Neural crest cell (in vitro differentiated cells): ENCODE results near the gene KLF1. TPM values are rescaled to one million over a fixed set of nuclear protein-coding genes. Genes with fewer than 3 reads are reported as not detected.
A peak's percentile ranks its signal among the peaks of the same experiment; 100 is the strongest.

Experiments
- DNase-seq: peaks from one replicate; pipeline ENCODE4 v3.0.0; 2021; ENCODE audit warnings: low read depth, mixed read lengths, low spot score
- H3K27ac Mint-ChIP-seq: one replicate; pipeline ENCODE4 v1.8.0; 2021; ENCODE audit warnings: mild to moderate bottlenecking, mixed read lengths; ENCODE audit not compliant: unreplicated experiment
- H3K27me3 Mint-ChIP-seq: 2 replicates; pipeline ENCODE4 v1.8.0; 2021; ENCODE audit warnings: low read depth, mild to moderate bottlenecking, mixed read lengths
- H3K36me3 Mint-ChIP-seq: 2 replicates; pipeline ENCODE4 v1.8.0; 2021; ENCODE audit warnings: low read depth, mild to moderate bottlenecking, mixed read lengths
- H3K4me1 Mint-ChIP-seq: 2 replicates; pipeline ENCODE4 v1.8.0; 2021; ENCODE audit warnings: mixed read lengths
- H3K4me3 Mint-ChIP-seq: one replicate; pipeline ENCODE4 v1.8.0; 2021; ENCODE audit warnings: mild to moderate bottlenecking, mixed read lengths
- H3K9me3 Mint-ChIP-seq: 2 replicates; pipeline ENCODE4 v1.8.0; 2021; ENCODE audit warnings: mixed read lengths
- microRNA-seq: library from miRNA; unstranded; fragments of <30 nt; microRNA quantifications from one replicate; pipeline ENCODE4, GENCODE V29; 2020
- total RNA-seq: library from RNA; stranded (reverse); gene quantifications from 2 replicates; pipeline ENCODE4 v1.2.1, GENCODE V29; 2021
- TF ChIP-seq, protein P1 (sequence below): fragments of 200-600 bp; sonication (generic); conservative IDR thresholded peaks from 2 replicates; pipeline ENCODE4 v1.5.0; 2021; ENCODE audit warnings: antibody characterized with exemption, mild to moderate bottlenecking

The KLF1 gene
- total RNA-seq, 1 donor from 2014 or later: not detected

DNA sequence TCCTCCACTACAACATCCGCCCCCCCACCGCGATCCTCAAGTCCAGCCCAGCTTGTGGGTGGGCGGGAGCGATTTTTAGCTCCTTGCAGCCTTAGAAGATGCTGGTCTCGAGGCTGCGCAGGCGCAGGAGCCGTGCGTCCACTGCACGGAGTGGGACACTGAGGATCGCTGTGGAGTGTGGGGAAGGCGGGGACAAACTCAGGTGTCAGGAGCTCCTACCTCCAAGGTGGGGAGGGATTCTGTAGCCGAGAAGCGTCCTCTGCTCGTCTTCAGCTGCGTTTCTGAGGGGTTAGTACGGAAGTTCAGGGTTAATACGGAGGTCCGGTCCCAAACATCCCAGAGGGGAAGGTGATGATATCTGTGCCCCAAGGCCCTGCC lies 52.4 kb downstream of the KLF1 start, which contains the start of gene RTBDN:
TSS of gene RTBDN (minus strand) at position 14 of the 378 bp plus-strand sequence. CDS start 4,600 bp downstream, outside the sequence.
- Mint-ChIP-seq H3K9me3 (no peaks in the 10 kb centered on the region), H3K27me3 (peaks cover 89% of the 10 kb centered on the region), H3K4me3 (peak within 1 kb of the TSS; percentile 76), H3K4me1 (peaks cover 30% of the 10 kb centered on the region), H3K36me3 (no peaks in the 10 kb centered on the region), H3K27ac (no peak within 1 kb of the TSS)
- DNase-seq: no peak
- TF ChIP-seq, protein P1, sequence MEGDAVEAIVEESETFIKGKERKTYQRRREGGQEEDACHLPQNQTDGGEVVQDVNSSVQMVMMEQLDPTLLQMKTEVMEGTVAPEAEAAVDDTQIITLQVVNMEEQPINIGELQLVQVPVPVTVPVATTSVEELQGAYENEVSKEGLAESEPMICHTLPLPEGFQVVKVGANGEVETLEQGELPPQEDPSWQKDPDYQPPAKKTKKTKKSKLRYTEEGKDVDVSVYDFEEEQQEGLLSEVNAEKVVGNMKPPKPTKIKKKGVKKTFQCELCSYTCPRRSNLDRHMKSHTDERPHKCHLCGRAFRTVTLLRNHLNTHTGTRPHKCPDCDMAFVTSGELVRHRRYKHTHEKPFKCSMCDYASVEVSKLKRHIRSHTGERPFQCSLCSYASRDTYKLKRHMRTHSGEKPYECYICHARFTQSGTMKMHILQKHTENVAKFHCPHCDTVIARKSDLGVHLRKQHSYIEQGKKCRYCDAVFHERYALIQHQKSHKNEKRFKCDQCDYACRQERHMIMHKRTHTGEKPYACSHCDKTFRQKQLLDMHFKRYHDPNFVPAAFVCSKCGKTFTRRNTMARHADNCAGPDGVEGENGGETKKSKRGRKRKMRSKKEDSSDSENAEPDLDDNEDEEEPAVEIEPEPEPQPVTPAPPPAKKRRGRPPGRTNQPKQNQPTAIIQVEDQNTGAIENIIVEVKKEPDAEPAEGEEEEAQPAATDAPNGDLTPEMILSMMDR: no peak

Small RNA genes within 50 kb of the gene (microRNA-seq; reads per million reads assigned to microRNA genes)
- gene MIR5695 (not detected), gene MIR6794 (1.8 reads per million)

Other genes with a start within 250 kb of the KLF1 start
- 99.8 and 103 TPM in 2 replicates for gene MAN2B1, start 220.5 kb downstream of the KLF1 start, total RNA-seq
- 19.0 and 19.9 TPM in 2 replicates for gene WDR83, start 220.4 kb downstream of the KLF1 start, total RNA-seq
- 98.8 and 106 TPM in 2 replicates for gene DHPS, start 205.3 kb downstream of the KLF1 start, total RNA-seq
- not detected in 2 replicates for gene GNG14, start 199.2 kb downstream of the KLF1 start, total RNA-seq
- 15.9 and 16.0 TPM in 2 replicates for gene FBXW9, start 190.6 kb downstream of the KLF1 start, total RNA-seq
- 127 and 138 TPM in 2 replicates for gene TNPO2, start 163.3 kb downstream of the KLF1 start, total RNA-seq
- gene TRIR, start 152.5 kb downstream of the KLF1 start, total RNA-seq: 233 and 246 TPM in 2 replicates
- 72.5 and 75.9 TPM in 2 replicates for gene GET3, start 149.7 kb downstream of the KLF1 start, total RNA-seq
- not detected in 2 replicates for gene BEST2, start 135.4 kb downstream of the KLF1 start, total RNA-seq
- 27.9 and 28.8 TPM in 2 replicates for gene HOOK2, start 111.6 kb downstream of the KLF1 start, total RNA-seq
- 9.3 and 9.6 TPM in 2 replicates for gene JUNB, start 95.7 kb downstream of the KLF1 start, total RNA-seq
- 651 and 672 TPM in 2 replicates for gene PRDX2, start 85.4 kb downstream of the KLF1 start, total RNA-seq
- 34.7 and 49.1 TPM in 2 replicates for gene THSD8, start 85.1 kb downstream of the KLF1 start, total RNA-seq
- gene RNASEH2A, start 80.6 kb downstream of the KLF1 start, total RNA-seq: 74.5 and 87.4 TPM in 2 replicates
- 0.36 TPM in 1 of 2 replicates, not detected in the other for gene RTBDN, start 52.6 kb downstream of the KLF1 start, total RNA-seq
- gene MAST1, start 48.7 kb downstream of the KLF1 start, total RNA-seq: 16.7 and 17.7 TPM in 2 replicates
- gene DNASE2, start 5.8 kb downstream of the KLF1 start, total RNA-seq: 8.6 and 11.2 TPM in 2 replicates
- 46.7 and 48.3 TPM in 2 replicates for gene GCDH, start 4.0 kb upstream of the KLF1 start, total RNA-seq
- 1.4 and 2.0 TPM in 2 replicates for gene SYCE2, start 32.1 kb upstream of the KLF1 start, total RNA-seq
- gene FARSA, start 46.5 kb upstream of the KLF1 start, total RNA-seq: 81.6 and 83.1 TPM in 2 replicates
- 670 and 679 TPM in 2 replicates for gene CALR, start 51.4 kb upstream of the KLF1 start, total RNA-seq
- gene RAD23A, start 58.7 kb upstream of the KLF1 start, total RNA-seq: 77.3 and 82.8 TPM in 2 replicates
- 26.0 and 26.4 TPM in 2 replicates for gene GADD45GIP1, start 70.0 kb upstream of the KLF1 start, total RNA-seq
- not detected in 2 replicates for gene DAND5, start 82.4 kb upstream of the KLF1 start, total RNA-seq
- 0.23 and 0.68 TPM in 2 replicates for gene NFIX, start 108.3 kb upstream of the KLF1 start, total RNA-seq
- 0.30 and 0.45 TPM in 2 replicates for gene LYL1, start 215.7 kb upstream of the KLF1 start, total RNA-seq
- gene TRMT1, start 229.5 kb upstream of the KLF1 start, total RNA-seq: 57.1 and 58.2 TPM in 2 replicates
- 88.3 and 99.4 TPM in 2 replicates for gene NACC1, start 231.1 kb upstream of the KLF1 start, total RNA-seq